ENCODE data around the gene ZNRD2.
A peak's percentile ranks its signal among the peaks of the same experiment; 100 is the strongest.

ZNRD2 gene

DNA sequence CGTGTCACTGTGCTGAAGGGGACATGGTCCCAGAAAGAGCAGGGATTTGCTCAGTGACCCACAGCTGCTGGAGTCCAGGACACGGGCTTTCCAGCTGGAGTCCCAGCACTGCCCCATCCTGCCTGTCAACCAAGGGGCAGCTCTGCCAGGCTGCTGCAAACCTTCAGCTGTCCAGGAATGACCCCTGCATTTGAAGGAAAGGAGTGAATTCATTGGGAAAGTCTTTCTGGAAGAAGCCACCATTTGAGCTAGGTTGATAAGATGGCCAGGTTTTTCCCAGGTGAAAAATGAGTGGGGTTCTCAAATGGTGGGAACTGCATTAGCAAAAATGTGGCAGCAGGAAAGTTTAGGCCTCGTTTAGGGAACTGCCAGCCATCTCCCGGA lies 16.0 kb downstream of the ZNRD2 start:
- Histone ChIP-seq H3K27me3 (replicated peaks in 2 of 5; ENCODE audit: control insufficient read depth in 4 of 5, insufficient read depth in 5 of 5, low read length in 4 of 5) (no peaks in the 10 kb centered on the region), H3K36me3 (ENCODE audit: control insufficient read depth in 4 of 4, insufficient read depth in 4 of 4, low read length in 3 of 4) (peaks cover 4 to 54% (median 31%) of the 10 kb centered on the region in 4 experiments), H3K4me1 (ENCODE audit: control extremely low read depth in 1 of 4, control insufficient read depth in 4 of 4, insufficient read depth in 4 of 4, low read length in 3 of 4) (peaks cover 0 to 36% (median 26%) of the 10 kb centered on the region in 4 experiments), H3K4me3 (ENCODE audit: control insufficient read depth in 1 of 7, extremely low read depth in 1 of 7, insufficient read depth in 4 of 7, low read depth in 2 of 7, low read length in 6 of 7) (no peak overlapping the region), H3K9me3 (ENCODE audit: control extremely low read depth in 1 of 5, control insufficient read depth in 4 of 5, insufficient read depth in 2 of 5, low read depth in 1 of 5, low read length in 4 of 5) (no peaks in the 10 kb centered on the region), H3K27ac (ENCODE audit: insufficient read depth in 1 of 2, low read depth in 1 of 2, low read length in 2 of 2, poor library complexity in 1 of 2, severe bottlenecking in 2 of 2) (no peak overlapping the region)
- DNase-seq = no peak
- POLR2A ChIA-PET = interaction anchor here (5.4 kb wide), 1 partner anchor 10 kb away, joined by 32 read pairs; the partner anchor contains the start of gene EHBP1L1
- WGBS (ENCODE audit: insufficient coverage) = 75% methylated on average over 3 of the region's 4 CpGs
- CTCF ChIA-PET = interaction anchor here (10.7 to 16.6 kb wide), 4 partner anchors 7 to 47 kb away, joined by 119 to 262 read pairs (median 200); partner anchors contain the start of genes EHBP1L1, FAM89B, MAP3K11 and PCNX3

- CTCF ChIA-PET = interaction anchor here (0.6 to 16.6 kb wide), 6 partner anchors 7 to 450 kb away, joined by 3 to 262 read pairs (median 144); partner anchors contain the start of genes EHBP1L1, FAM89B, MAP3K11 and PCNX3
- Histone ChIP-seq H3K36me3 (ENCODE audit: control insufficient read depth in 4 of 4, insufficient read depth in 4 of 4, low read length in 3 of 4) (peaks cover 4 to 53% (median 31%) of the 10 kb centered on the region in 4 experiments), H3K4me1 (ENCODE audit: control extremely low read depth in 1 of 4, control insufficient read depth in 4 of 4, insufficient read depth in 4 of 4, low read length in 3 of 4) (peaks cover 0 to 36% (median 26%) of the 10 kb centered on the region in 4 experiments), H3K27ac (ENCODE audit: insufficient read depth in 1 of 2, low read depth in 1 of 2, low read length in 2 of 2, poor library complexity in 1 of 2, severe bottlenecking in 2 of 2) (no peak overlapping the region), H3K27me3 (replicated peaks in 2 of 5; ENCODE audit: control insufficient read depth in 4 of 5, insufficient read depth in 5 of 5, low read length in 4 of 5) (no peaks in the 10 kb centered on the region), H3K9me3 (ENCODE audit: control extremely low read depth in 1 of 5, control insufficient read depth in 4 of 5, insufficient read depth in 2 of 5, low read depth in 1 of 5, low read length in 4 of 5) (no peaks in the 10 kb centered on the region), H3K4me3 (ENCODE audit: control insufficient read depth in 1 of 7, extremely low read depth in 1 of 7, insufficient read depth in 4 of 7, low read depth in 2 of 7, low read length in 6 of 7) (no peak overlapping the region)
- WGBS (ENCODE audit: insufficient coverage) = 100% methylated on average over 1 of the region's 2 CpGs
- POLR2A ChIA-PET = interaction anchor here (5.4 kb wide), 1 partner anchor 11 kb away, joined by 32 read pairs; the partner anchor contains the start of gene EHBP1L1
- no peak for DNase-seq
These were observed 16.4 kb downstream of the ZNRD2 start for GRCh38 chr11:65586676-65587075.

- DNase-seq = peak; percentile 76 to 85 (median 85)
- H3K9me3 ChIP-seq (ENCODE audit: control extremely low read depth in 1 of 5, control insufficient read depth in 4 of 5, insufficient read depth in 2 of 5, low read depth in 1 of 5, low read length in 4 of 5) = no peaks in the 10 kb centered on the region
- 20% methylated on average over 12 of the region's 13 CpGs for WGBS (ENCODE audit: insufficient coverage)
- no peaks in the 10 kb centered on the region for H3K27me3 ChIP-seq (replicated peaks in 2 of 5; ENCODE audit: control insufficient read depth in 4 of 5, insufficient read depth in 5 of 5, low read length in 4 of 5)
- H3K4me3 ChIP-seq (ENCODE audit: control insufficient read depth in 1 of 7, extremely low read depth in 1 of 7, insufficient read depth in 4 of 7, low read depth in 2 of 7, low read length in 6 of 7) = peak overlapping the region in 3 of 7 experiments; percentile 25 to 44 (median 38)
- POLR2A ChIA-PET = interaction anchor here (0.5 to 5.4 kb wide), 6 partner anchors 8 to 18 kb away, joined by 3 to 32 read pairs (median 4); partner anchors contain the start of genes EHBP1L1, FAM89B and ZNRD2
- CTCF ChIA-PET = interaction anchor here (0.9 to 16.6 kb wide), 9 partner anchors 9 to 255 kb away, joined by 3 to 262 read pairs (median 21); partner anchors contain the start of genes DPF2, EHBP1L1, FAM89B and MAP3K11
- H3K4me1 ChIP-seq (ENCODE audit: control extremely low read depth in 1 of 4, control insufficient read depth in 4 of 4, insufficient read depth in 4 of 4, low read length in 3 of 4) = peaks cover 0 to 37% (median 28%) of the 10 kb centered on the region in 4 experiments
- peaks cover 7 to 59% (median 34%) of the 10 kb centered on the region in 4 experiments for H3K36me3 ChIP-seq (ENCODE audit: control insufficient read depth in 4 of 4, insufficient read depth in 4 of 4, low read length in 3 of 4)
- H3K27ac ChIP-seq (ENCODE audit: insufficient read depth in 1 of 2, low read depth in 1 of 2, low read length in 2 of 2, poor library complexity in 1 of 2, severe bottlenecking in 2 of 2) = peak overlapping the region in 1 of 2 experiments; percentile 49
These were observed 18.1 kb downstream of the ZNRD2 start for GRCh38 chr11:65588199-65589054.

DNA sequence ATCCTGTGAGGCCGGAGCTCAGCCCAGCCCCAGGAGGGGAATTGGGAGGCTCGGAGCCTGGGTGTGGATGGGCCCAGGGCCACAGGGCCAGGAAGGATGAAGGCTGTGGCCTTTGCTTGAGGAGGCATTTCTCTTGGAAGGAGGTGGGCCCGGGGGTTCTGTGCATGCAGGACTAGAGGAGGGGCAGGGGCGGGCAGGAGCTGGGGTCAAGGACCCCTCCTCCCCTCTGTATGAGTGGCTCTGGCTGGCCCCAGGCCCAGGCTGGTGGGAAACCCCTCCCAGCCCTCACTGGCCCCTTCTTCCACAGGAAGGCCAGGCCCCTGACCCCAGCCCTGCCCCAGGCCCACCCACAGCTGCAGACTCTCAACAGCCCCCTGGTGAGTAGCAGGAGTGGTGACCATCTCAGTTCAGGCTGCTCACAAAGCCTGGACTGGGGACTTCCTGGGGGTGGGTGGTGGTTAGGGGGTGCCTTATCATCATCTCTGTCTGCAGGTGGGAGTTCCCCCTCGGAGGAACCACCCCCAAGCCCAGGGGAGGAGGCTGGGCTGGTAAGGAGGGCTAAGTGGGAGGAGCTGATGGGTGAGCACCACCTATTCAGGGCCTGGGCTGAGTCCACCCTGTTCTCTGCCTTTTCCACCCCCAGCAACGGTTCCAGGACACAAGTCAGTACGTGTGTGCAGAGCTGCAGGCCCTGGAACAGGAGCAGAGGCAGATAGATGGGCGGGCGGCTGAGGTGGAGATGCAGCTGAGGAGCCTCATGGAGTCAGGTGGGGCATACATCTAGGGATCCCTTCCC lies 19.4 kb downstream of the ZNRD2 start:
- peaks cover 7 to 53% (median 30%) of the 10 kb centered on the region in 4 experiments for H3K36me3 ChIP-seq (ENCODE audit: control insufficient read depth in 4 of 4, insufficient read depth in 4 of 4, low read length in 3 of 4)
- ChIA-PET POLR2A (interaction anchor here (0.7 to 1.2 kb wide), 2 partner anchors 9 to 13 kb away, joined by 3 read pairs; partner anchors contain the start of gene EHBP1L1), CTCF (interaction anchor here (0.7 to 16.6 kb wide), 8 partner anchors 9 to 271 kb away, joined by 3 to 262 read pairs (median 70); partner anchors contain the start of genes EHBP1L1, FAM89B, MAP3K11 and PCNX3)
- no peaks in the 10 kb centered on the region for H3K27me3 ChIP-seq (replicated peaks in 2 of 5; ENCODE audit: control insufficient read depth in 4 of 5, insufficient read depth in 5 of 5, low read length in 4 of 5)
- peaks cover 0 to 41% (median 28%) of the 10 kb centered on the region in 4 experiments for H3K4me1 ChIP-seq (ENCODE audit: control extremely low read depth in 1 of 4, control insufficient read depth in 4 of 4, insufficient read depth in 4 of 4, low read length in 3 of 4)
- H3K4me3 ChIP-seq (ENCODE audit: control insufficient read depth in 1 of 7, extremely low read depth in 1 of 7, insufficient read depth in 4 of 7, low read depth in 2 of 7, low read length in 6 of 7) = no peak overlapping the region
- H3K9me3 ChIP-seq (ENCODE audit: control extremely low read depth in 1 of 5, control insufficient read depth in 4 of 5, insufficient read depth in 2 of 5, low read depth in 1 of 5, low read length in 4 of 5) = no peaks in the 10 kb centered on the region
- H3K27ac ChIP-seq (ENCODE audit: insufficient read depth in 1 of 2, low read depth in 1 of 2, low read length in 2 of 2, poor library complexity in 1 of 2, severe bottlenecking in 2 of 2) = no peak overlapping the region
- peak in 2 of 3 donors; percentile 79 to 83 for DNase-seq
- 92% methylated on average over 8 of the region's 9 CpGs for WGBS (ENCODE audit: insufficient coverage)

DNA sequence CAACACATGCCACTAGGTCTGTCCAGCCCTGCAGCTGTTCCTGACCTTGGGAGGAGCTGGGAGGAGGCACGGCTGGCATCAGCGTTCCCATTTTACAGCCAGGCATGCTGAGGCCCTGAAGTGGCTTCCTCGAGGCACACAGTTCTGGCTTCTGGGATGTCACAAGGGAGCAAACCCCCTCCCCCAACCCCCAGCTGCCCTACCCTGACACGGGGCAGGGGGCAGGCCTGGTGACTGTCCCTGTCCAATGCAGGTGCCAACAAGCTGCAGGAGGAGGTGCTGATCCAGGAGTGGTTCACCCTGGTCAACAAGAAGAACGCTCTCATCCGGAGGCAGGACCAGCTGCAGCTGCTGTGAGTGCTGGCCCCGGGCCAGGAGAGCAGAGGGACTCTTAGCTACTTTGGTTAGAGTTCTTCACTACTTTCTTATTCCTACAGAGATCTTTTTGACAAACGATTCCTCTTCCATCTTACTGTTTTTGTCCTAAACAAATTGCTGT lies 20.0 kb downstream of the ZNRD2 start:
- Histone ChIP-seq H3K4me1 (ENCODE audit: control extremely low read depth in 1 of 4, control insufficient read depth in 4 of 4, insufficient read depth in 4 of 4, low read length in 3 of 4) (peaks cover 0 to 41% (median 30%) of the 10 kb centered on the region in 4 experiments), H3K27me3 (replicated peaks in 2 of 5; ENCODE audit: control insufficient read depth in 4 of 5, insufficient read depth in 5 of 5, low read length in 4 of 5) (no peaks in the 10 kb centered on the region), H3K27ac (ENCODE audit: insufficient read depth in 1 of 2, low read depth in 1 of 2, low read length in 2 of 2, poor library complexity in 1 of 2, severe bottlenecking in 2 of 2) (no peak overlapping the region), H3K9me3 (ENCODE audit: control extremely low read depth in 1 of 5, control insufficient read depth in 4 of 5, insufficient read depth in 2 of 5, low read depth in 1 of 5, low read length in 4 of 5) (no peaks in the 10 kb centered on the region), H3K36me3 (ENCODE audit: control insufficient read depth in 4 of 4, insufficient read depth in 4 of 4, low read length in 3 of 4) (peaks cover 7 to 49% (median 28%) of the 10 kb centered on the region in 4 experiments), H3K4me3 (ENCODE audit: control insufficient read depth in 1 of 7, extremely low read depth in 1 of 7, insufficient read depth in 4 of 7, low read depth in 2 of 7, low read length in 6 of 7) (no peak overlapping the region)
- DNase-seq = no peak
- ChIA-PET POLR2A (interaction anchor here (0.7 kb wide), 1 partner anchor 14 kb away, joined by 3 read pairs; the partner anchor contains the start of gene EHBP1L1), CTCF (interaction anchor here (0.7 to 16.6 kb wide), 7 partner anchors 8 to 271 kb away, joined by 3 to 262 read pairs (median 119); partner anchors contain the start of genes EHBP1L1, FAM89B, MAP3K11 and PCNX3)
- WGBS (ENCODE audit: insufficient coverage) = 91% methylated on average over 6 of the region's 8 CpGs
